Neuronal stem cell (in vitro differentiated cells): Measurements from ENCODE around the gene CMC1.
"Not testable (repeated sequence)": the region's sequence is repeated elsewhere in the genome, so short reads cannot be mapped to it uniquely, and the experiment has no call there.

ENCODE experiments used
- DNase-seq: peaks from one replicate; pipeline ENCODE4 v3.0.0-alpha.2; 2013; ENCODE audit warnings: low spot score
- H2AFZ ChIP-seq: one replicate; pipeline ENCODE4 v1.6.1; 2013; ENCODE audit warnings: mild to moderate bottlenecking, low read length, inconsistent platforms
- H2AK5ac ChIP-seq: 2 replicates; pipeline ENCODE4 v1.6.1; 2013; ENCODE audit warnings: low read depth, mild to moderate bottlenecking, inconsistent platforms, low read length, moderate library complexity, mixed read lengths
- H2BK120ac ChIP-seq: 2 replicates; pipeline ENCODE4 v1.6.1; 2013; ENCODE audit warnings: low read depth, mild to moderate bottlenecking, inconsistent platforms, low read length, moderate library complexity, mixed read lengths
- H2BK12ac ChIP-seq: one replicate; pipeline ENCODE4 v1.6.1; 2013; ENCODE audit warnings: low read length, inconsistent platforms
- H2BK15ac ChIP-seq: 2 replicates; pipeline ENCODE4 v1.6.1; 2013; ENCODE audit warnings: mild to moderate bottlenecking, low read length, inconsistent platforms, mixed read lengths
- H2BK5ac ChIP-seq: one replicate; pipeline ENCODE4 v1.6.1; 2013; ENCODE audit warnings: inconsistent platforms, mild to moderate bottlenecking, low read length, moderate library complexity
- H3K14ac ChIP-seq: one replicate; pipeline ENCODE4 v1.6.1; 2013; ENCODE audit warnings: low read length, inconsistent platforms
- H3K18ac ChIP-seq: 2 replicates; pipeline ENCODE4 v1.6.1; 2013; ENCODE audit warnings: low read length, inconsistent platforms
- H3K23ac ChIP-seq: 2 replicates; pipeline ENCODE4 v1.6.1; 2013; ENCODE audit warnings: low read depth, mild to moderate bottlenecking, mixed read lengths, low read length, inconsistent platforms; ENCODE audit not compliant: poor library complexity
- H3K27ac ChIP-seq: replicated peaks from 3 replicates; pipeline ENCODE4 v1.5.1; 2013; ENCODE audit warnings: low read length, inconsistent platforms
- H3K27me3 ChIP-seq, 3 experiments: 2 replicates each; pipeline ENCODE4 v1.6.1; 2013; ENCODE audit warnings: low read length in 3 of 3, mild to moderate bottlenecking in 2 of 3, inconsistent platforms in 1 of 3, low read depth in 1 of 3, mixed read lengths in 1 of 3, moderate library complexity in 1 of 3; ENCODE audit not compliant: control insufficient read depth in 3 of 3, insufficient read depth in 3 of 3
- H3K36me3 ChIP-seq, 2 donors: replicated peaks in 1 of 2; 2 replicates each; pipeline ENCODE4 v1.6.1; 2013; ENCODE audit warnings: low read length in 2 of 2; ENCODE audit not compliant: control insufficient read depth in 2 of 2, insufficient read depth in 2 of 2
- H3K4ac ChIP-seq: 2 replicates; pipeline ENCODE4 v1.6.1; 2013; ENCODE audit warnings: inconsistent platforms, mild to moderate bottlenecking, low read length, moderate library complexity
- H3K4me1 ChIP-seq, 2 donors: 1 replicate in 1 of 2; 2 replicates in 1 of 2; pipeline ENCODE4 v1.6.1; 2013; ENCODE audit warnings: low read length in 2 of 2, low read depth in 1 of 2; ENCODE audit not compliant: control insufficient read depth in 2 of 2, insufficient read depth in 1 of 2
- H3K4me2 ChIP-seq: one replicate; pipeline ENCODE4 v1.6.1; 2013; ENCODE audit warnings: mild to moderate bottlenecking, low read length, inconsistent platforms; ENCODE audit not compliant: insufficient read depth, poor library complexity, severe bottlenecking
- H3K4me3 ChIP-seq, 2 donors: 2 replicates each; pipeline ENCODE4 v1.5.1; 2013; ENCODE audit warnings: low read length in 2 of 2, mild to moderate bottlenecking in 2 of 2, inconsistent platforms in 1 of 2, moderate library complexity in 1 of 2
- H3K79me1 ChIP-seq: one replicate; pipeline ENCODE4 v1.6.1; 2013; ENCODE audit warnings: low read depth, mild to moderate bottlenecking, inconsistent platforms, low read length, moderate library complexity
- H3K9ac ChIP-seq: one replicate; pipeline ENCODE4 v1.6.1; 2013; ENCODE audit warnings: mild to moderate bottlenecking, low read depth, low read length, inconsistent platforms; ENCODE audit not compliant: poor library complexity
- H3K9me3 ChIP-seq, 2 donors: replicated peaks in 1 of 2; 2 replicates each; pipeline versions ENCODE3 to v1.6.1; 2013; ENCODE audit warnings: low read length in 2 of 2, mild to moderate bottlenecking in 2 of 2, inconsistent platforms in 1 of 2, low read depth in 1 of 2, mixed read lengths in 1 of 2, moderate library complexity in 1 of 2; ENCODE audit not compliant: control insufficient read depth in 2 of 2, insufficient read depth in 1 of 2
- H4K8ac ChIP-seq: one replicate; pipeline ENCODE4 v1.6.1; 2013; ENCODE audit warnings: low read depth, mild to moderate bottlenecking, inconsistent platforms, low read length, moderate library complexity
- H4K91ac ChIP-seq: one replicate; pipeline ENCODE4 v1.6.1; 2013; ENCODE audit warnings: low read length, low read depth, mild to moderate bottlenecking, inconsistent platforms; ENCODE audit not compliant: poor library complexity
- WGBS, 2 donors: extraction: QIAGEN DNeasy Blood & Tissue Kit; methylation state at CpG; one replicate each; pipeline ENCODE4 v1.1.7; 2013; ENCODE audit warnings: missing lambda C conversion rate in 2 of 2, mixed read lengths in 1 of 2; ENCODE audit not compliant: insufficient read length in 2 of 2, insufficient replicate concordance in 1 of 2; ENCODE audit errors: extremely low coverage in 2 of 2; 5-methylcytosine and 5-hydroxymethylcytosine counted together

The CMC1 gene

GRCh38 chr3:28200366-28200848 lies 41.0 kb upstream of the CMC1 start:
- H4K91ac ChIP-seq, H3K4ac ChIP-seq, H3K23ac ChIP-seq, H3K18ac ChIP-seq, H2AFZ ChIP-seq, DNase-seq, H2BK15ac ChIP-seq, H3K27me3 ChIP-seq, H3K14ac ChIP-seq, H3K4me1 ChIP-seq, H2BK12ac ChIP-seq, H3K27ac ChIP-seq, H2AK5ac ChIP-seq, H3K4me2 ChIP-seq, H3K9me3 ChIP-seq, H3K36me3 ChIP-seq, H3K4me3 ChIP-seq, H3K79me1 ChIP-seq, H3K9ac ChIP-seq, H2BK120ac ChIP-seq, H2BK5ac ChIP-seq, H4K8ac ChIP-seq: not testable (repeated sequence)
- no CpG with 5 or more reads among the region's 47 CpGs for WGBS, 2 donors

GRCh38 chr3:28206479-28206878 lies 34.9 kb upstream of the CMC1 start:
- peaks cover 0 to 6% of the 10 kb centered on the region in 2 donors for H3K4me1 ChIP-seq
- no peaks in the 10 kb centered on the region for H3K9me3 ChIP-seq
- H2BK5ac ChIP-seq, result no peak overlapping the region
- H3K4me3 ChIP-seq, result no peak overlapping the region
- no peak overlapping the region for H2BK12ac ChIP-seq
- H3K4ac ChIP-seq, result no peak overlapping the region
- H3K23ac ChIP-seq, result no peak overlapping the region
- H4K91ac ChIP-seq, result no peak overlapping the region
- H3K9ac ChIP-seq, result no peak overlapping the region
- no peaks in the 10 kb centered on the region for H3K79me1 ChIP-seq
- H3K36me3 ChIP-seq, result no peaks in the 10 kb centered on the region
- H2BK15ac ChIP-seq, result no peak overlapping the region
- WGBS, 2 donors, result no CpG with 5 or more reads among the region's 2 CpGs
- H3K18ac ChIP-seq, result no peak overlapping the region
- H3K27me3 ChIP-seq, result no peaks in the 10 kb centered on the region
- no peak overlapping the region for H2BK120ac ChIP-seq
- no peak overlapping the region for H3K27ac ChIP-seq
- DNase-seq, result no peak
- no peak overlapping the region for H4K8ac ChIP-seq
- no peak overlapping the region for H2AK5ac ChIP-seq
- no peak overlapping the region for H3K4me2 ChIP-seq
- H3K14ac ChIP-seq, result no peak overlapping the region
- no peak overlapping the region for H2AFZ ChIP-seq

DNA sequence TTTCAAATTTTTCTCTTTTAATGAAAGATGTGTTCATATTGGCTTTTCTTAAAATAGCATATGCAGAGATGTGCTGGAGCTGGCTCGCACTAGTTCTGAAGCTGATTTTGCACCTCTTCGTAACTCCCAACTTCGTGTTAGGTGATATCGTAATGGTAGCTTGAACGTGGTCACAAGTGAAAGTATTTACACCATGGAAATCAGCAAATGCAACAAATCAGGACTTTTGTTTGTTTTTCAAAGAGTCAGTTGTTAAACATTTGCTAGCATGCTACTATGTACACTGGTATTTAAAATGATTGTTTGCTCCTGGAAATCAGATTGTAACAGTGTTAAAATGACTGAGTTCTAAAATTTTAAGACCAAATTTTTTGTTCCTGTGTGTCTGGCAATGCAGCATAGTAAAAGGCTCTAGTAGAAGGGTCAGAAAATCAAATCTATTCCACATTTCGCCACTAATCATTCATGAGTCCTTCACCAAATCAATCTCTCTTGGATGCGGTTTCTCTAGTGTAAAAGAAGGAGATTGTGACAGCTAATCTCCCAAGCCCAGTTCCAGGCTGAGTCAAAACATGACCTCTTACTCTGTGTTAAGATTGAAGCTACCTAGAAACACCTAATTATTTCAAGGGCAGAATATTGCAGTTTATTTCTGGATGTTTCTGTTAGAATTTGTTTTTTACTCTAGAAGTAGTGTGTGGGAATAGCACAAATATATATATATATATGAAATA lies 34.3 kb upstream of the CMC1 start:
- H2AFZ ChIP-seq, result peak overlapping the region; percentile 23
- no peaks in the 10 kb centered on the region for H3K36me3 ChIP-seq
- no peak overlapping the region for H2AK5ac ChIP-seq
- no peak overlapping the region for H3K23ac ChIP-seq
- no peaks in the 10 kb centered on the region for H3K79me1 ChIP-seq
- H4K91ac ChIP-seq, result no peak overlapping the region
- no peak overlapping the region for H2BK120ac ChIP-seq
- no peaks in the 10 kb centered on the region for H3K27me3 ChIP-seq
- H3K9me3 ChIP-seq, result no peaks in the 10 kb centered on the region
- no peak overlapping the region for H3K27ac ChIP-seq
- H3K4me3 ChIP-seq, result no peak overlapping the region
- no peak overlapping the region for H2BK5ac ChIP-seq
- no peak for DNase-seq
- H2BK15ac ChIP-seq, result no peak overlapping the region
- no CpG with 5 or more reads among the region's 7 CpGs for WGBS, 2 donors
- no peak overlapping the region for H4K8ac ChIP-seq
- no peak overlapping the region for H3K4ac ChIP-seq
- no peak overlapping the region for H3K18ac ChIP-seq
- no peak overlapping the region for H3K4me2 ChIP-seq
- no peak overlapping the region for H3K14ac ChIP-seq
- peaks cover 0 to 6% of the 10 kb centered on the region in 2 donors for H3K4me1 ChIP-seq
- H2BK12ac ChIP-seq, result no peak overlapping the region
- no peak overlapping the region for H3K9ac ChIP-seq

DNA sequence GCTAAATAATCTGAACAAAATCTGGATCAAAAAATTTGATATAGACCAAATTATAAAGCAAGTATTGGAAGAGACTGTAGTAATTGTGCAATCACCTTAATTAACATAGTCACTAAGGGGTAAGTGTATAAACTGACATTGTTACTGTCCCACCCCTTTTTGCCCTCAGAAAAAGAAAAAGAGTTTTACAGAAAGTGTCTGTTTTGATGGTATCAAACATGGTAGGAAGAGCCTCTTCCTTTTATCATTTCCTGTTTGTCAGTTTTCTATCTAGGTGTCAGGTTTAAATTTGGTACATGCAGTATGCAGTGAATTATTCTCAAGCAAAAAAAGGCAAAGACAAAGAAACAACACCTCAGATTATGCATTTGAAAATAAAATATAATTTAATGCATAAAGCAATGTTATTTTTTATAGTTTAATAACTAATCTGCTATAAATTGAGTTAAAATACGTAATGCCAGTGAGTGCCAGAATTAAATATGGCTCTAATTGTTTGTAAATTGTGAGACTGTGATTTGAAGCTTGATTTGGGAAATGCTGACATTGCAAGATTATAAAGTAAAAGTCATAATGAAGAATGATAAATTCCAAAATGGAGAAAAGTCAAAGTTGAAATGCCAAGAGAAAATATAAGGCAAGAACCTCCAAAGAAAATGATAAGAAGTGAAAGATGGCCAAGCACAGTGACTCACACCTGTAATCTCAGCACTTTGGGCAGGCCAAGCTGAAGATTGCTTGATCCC lies 30.3 kb upstream of the CMC1 start:
- H3K27ac ChIP-seq, result no peak overlapping the region
- no CpG with 5 or more reads among the region's 1 CpG for WGBS, 2 donors
- H4K91ac ChIP-seq, result no peak overlapping the region
- H3K9me3 ChIP-seq, result no peaks in the 10 kb centered on the region
- H2BK5ac ChIP-seq, result no peak overlapping the region
- peaks cover 0 to 6% of the 10 kb centered on the region in 2 donors for H3K4me1 ChIP-seq
- H3K9ac ChIP-seq, result no peak overlapping the region
- H3K18ac ChIP-seq, result no peak overlapping the region
- no peak overlapping the region for H2BK12ac ChIP-seq
- no peaks in the 10 kb centered on the region for H3K27me3 ChIP-seq
- H3K36me3 ChIP-seq, result no peaks in the 10 kb centered on the region
- H2BK15ac ChIP-seq, result no peak overlapping the region
- no peak overlapping the region for H2BK120ac ChIP-seq
- no peak for DNase-seq
- no peak overlapping the region for H3K4me2 ChIP-seq
- H2AK5ac ChIP-seq, result no peak overlapping the region
- H2AFZ ChIP-seq, result no peak overlapping the region
- H3K4me3 ChIP-seq, result no peak overlapping the region
- H3K79me1 ChIP-seq, result no peaks in the 10 kb centered on the region
- no peak overlapping the region for H4K8ac ChIP-seq
- H3K4ac ChIP-seq, result no peak overlapping the region
- H3K14ac ChIP-seq, result no peak overlapping the region
- no peak overlapping the region for H3K23ac ChIP-seq
